Measurements from ENCODE around the gene MYL4.
"Not testable (repeated sequence)": the region's sequence is repeated elsewhere in the genome, so short reads cannot be mapped to it uniquely, and the experiment has no call there.

The MYL4 gene

DNA sequence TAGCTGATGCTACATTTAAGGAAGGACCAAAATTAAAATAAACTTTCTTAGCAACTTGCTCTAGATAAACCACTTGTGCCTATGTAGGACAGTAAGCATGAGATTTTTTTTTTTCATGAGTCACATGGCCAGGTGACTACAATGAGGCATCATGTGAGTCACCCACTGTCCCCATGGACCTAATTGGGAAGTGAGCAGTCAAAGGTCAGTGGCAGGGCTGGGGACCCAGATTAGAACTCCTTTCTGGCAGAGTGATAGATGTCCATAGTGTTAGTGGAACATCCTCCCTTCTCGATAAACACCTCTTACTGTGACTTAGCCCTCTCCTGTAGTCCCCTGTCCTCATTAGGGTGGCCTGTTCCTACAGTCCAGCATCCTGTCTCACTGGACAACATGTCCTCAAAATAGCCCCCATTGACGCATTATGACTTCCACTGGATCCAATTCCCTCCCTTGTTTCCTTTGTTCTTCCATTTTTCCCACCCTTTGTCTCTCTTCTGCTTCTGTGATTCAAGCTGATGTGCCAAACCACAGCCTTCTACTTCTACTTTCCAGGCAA lies 56.9 kb downstream of the MYL4 start:
- peaks cover 11% of the 10 kb centered on the region for H3K4me1 ChIP-seq (ENCODE audit: insufficient read depth, low read length)
- H3K9me3 ChIP-seq (ENCODE audit: low read length) = peaks cover 5% of the 10 kb centered on the region
- H3K4me3 ChIP-seq (ENCODE audit: low read length) = no peak overlapping the region
- H3K27me3 ChIP-seq (ENCODE audit: insufficient read depth, low read length) = no peaks in the 10 kb centered on the region
- no peak overlapping the region for H2AFZ ChIP-seq (ENCODE audit: low read depth, low read length)
- no peaks in the 10 kb centered on the region for H3K36me3 ChIP-seq (ENCODE audit: insufficient read depth, low read length)

DNA sequence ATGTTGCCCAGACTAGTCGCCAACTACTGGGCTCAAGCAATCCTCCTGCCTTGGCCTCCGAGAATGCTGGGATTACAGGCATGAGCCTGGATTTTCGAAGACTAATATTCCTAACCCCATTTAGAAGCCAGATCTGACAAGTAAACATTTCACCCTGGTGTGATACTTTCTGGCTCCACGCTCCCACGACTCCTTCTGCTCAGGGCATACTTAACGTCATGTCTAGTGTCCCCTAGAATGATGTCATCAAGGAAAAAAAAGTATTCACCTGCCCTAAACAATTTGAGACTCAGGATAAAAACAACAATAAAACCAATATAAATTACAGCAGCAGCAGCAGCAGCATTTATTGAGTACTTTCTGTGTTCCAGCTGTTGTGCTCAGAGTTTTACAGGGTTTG lies 57.6 kb downstream of the MYL4 start:
- Histone ChIP-seq H3K9me3 (ENCODE audit: low read length) (peaks cover 5% of the 10 kb centered on the region), H2AFZ (ENCODE audit: low read depth, low read length) (no peak overlapping the region), H3K36me3 (ENCODE audit: insufficient read depth, low read length) (no peaks in the 10 kb centered on the region), H3K27me3 (ENCODE audit: insufficient read depth, low read length) (no peaks in the 10 kb centered on the region), H3K4me1 (ENCODE audit: insufficient read depth, low read length) (peaks cover 11% of the 10 kb centered on the region), H3K4me3 (ENCODE audit: low read length) (no peak overlapping the region)

DNA sequence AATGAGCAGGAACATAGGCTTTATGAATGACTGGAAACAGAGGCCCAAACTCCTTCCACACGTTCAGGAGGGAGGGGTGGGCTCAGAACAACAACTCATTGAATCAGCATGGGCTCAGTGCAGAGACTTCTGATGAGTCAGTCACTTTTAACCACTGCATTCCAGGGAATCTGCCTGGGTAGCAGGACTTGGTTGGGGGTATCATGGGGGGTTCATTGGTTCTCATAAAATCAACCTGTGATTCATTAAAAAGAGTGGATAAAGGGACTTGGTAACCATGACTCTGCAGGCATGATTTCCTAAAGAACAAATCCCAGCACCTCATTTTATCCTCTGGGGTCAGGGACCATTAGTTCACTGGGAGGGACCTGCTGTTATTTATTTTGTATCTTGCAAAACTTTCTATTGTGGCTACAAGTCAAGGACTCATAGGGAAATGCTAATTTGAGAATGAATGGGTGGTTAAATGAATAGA lies 58.2 kb downstream of the MYL4 start:
- H3K27me3 ChIP-seq (ENCODE audit: insufficient read depth, low read length) = no peaks in the 10 kb centered on the region
- peaks cover 5% of the 10 kb centered on the region for H3K9me3 ChIP-seq (ENCODE audit: low read length)
- H3K36me3 ChIP-seq (ENCODE audit: insufficient read depth, low read length) = no peaks in the 10 kb centered on the region
- H2AFZ ChIP-seq (ENCODE audit: low read depth, low read length) = no peak overlapping the region
- no peak overlapping the region for H3K4me3 ChIP-seq (ENCODE audit: low read length)
- peaks cover 11% of the 10 kb centered on the region for H3K4me1 ChIP-seq (ENCODE audit: insufficient read depth, low read length)

DNA sequence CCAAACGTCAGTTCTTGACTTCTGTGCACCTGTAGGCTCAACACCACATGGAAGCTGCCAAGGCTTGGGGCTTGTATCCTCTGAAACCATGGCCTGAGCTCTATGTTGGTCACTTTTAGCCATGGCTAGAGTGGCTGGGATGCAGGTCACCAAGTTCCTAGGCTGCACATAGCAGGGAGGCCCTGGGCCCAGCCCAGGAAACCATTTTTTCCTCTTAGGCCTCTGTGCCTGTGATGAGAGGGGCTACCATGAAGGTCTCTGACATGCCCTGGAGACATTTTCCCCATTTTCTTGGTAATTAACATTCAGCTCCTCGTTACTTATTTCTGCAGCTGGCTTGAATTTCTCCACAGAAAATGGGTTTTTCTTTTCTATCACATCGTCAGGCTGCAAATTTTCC lies 59.8 kb downstream of the MYL4 start:
- not testable (repeated sequence) for H3K36me3 ChIP-seq (ENCODE audit: insufficient read depth, low read length); H3K9me3 ChIP-seq (ENCODE audit: low read length); H3K27me3 ChIP-seq (ENCODE audit: insufficient read depth, low read length); H3K4me3 ChIP-seq (ENCODE audit: low read length); H2AFZ ChIP-seq (ENCODE audit: low read depth, low read length)
- peaks cover 11% of the 10 kb centered on the region for H3K4me1 ChIP-seq (ENCODE audit: insufficient read depth, low read length)

DNA sequence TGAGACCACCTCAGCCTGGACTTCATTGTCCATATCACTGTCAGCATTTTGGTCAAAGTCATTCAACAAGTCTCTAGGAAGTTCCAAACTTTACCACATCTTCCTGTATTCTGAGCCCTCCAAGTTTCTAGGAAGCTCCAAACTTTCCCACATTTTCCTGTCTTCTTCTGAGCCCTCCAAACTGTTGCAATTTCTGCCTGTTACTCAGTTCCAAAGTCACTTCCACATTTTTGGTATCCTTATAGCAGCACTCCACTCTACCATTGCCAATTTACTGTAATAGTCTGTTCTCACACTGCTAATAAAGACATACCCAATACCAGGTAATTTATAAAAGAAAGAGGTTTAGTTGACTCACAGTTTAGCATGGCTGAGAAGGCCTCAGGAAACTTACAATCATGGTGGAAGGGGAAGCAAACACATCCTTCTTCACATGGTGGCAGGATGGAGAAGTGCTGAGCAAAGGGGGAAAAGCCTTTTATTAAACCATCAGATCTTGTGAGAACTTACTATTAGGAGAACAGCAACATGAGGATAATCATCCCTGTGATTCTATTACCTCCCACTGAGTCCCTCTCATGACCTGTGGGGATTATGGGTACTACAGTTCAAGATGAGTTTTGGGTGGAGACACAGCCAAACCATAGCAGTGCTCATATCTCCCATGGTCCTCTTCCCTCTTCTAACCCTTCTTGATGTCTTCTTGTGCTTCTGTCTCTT lies 60.6 kb downstream of the MYL4 start:
- not testable (repeated sequence) for H3K4me3 ChIP-seq (ENCODE audit: low read length); H3K9me3 ChIP-seq (ENCODE audit: low read length); H3K36me3 ChIP-seq (ENCODE audit: insufficient read depth, low read length); H3K27me3 ChIP-seq (ENCODE audit: insufficient read depth, low read length); H2AFZ ChIP-seq (ENCODE audit: low read depth, low read length)
- peaks cover 11% of the 10 kb centered on the region for H3K4me1 ChIP-seq (ENCODE audit: insufficient read depth, low read length)

DNA sequence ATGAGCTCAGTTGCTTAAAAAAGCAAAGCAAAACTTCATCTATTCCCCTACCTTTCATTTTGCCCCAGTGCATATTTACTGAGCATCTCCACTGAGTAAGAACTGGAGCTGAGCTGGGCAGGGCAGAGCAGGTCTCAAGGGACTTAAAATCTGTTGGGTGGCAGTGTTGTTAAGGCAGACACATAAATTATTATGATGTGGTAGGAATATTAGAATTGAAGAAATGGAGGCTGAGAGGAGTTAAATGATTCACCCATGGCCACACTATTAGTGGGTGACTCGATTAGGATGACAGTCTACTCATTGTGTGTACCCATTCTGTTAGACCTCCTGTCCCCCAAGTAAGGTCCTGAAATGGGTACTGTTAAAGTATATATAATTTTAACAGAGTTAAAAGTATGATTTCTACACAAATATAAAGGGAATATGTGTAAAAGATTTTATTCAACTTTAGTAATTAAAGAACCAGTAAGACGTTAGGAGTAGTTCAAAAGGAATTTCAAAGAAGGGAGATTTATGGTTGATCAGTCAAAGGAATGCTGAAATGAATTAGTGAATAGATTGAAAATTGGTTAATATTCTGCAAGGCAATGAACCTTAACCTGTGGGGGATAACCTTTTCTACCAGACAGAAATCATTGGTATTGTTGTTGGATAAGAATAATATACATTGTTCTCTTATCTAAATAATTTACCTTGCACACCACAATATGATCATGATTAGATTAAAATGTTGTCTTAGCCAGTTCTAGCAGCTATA lies 62.0 kb downstream of the MYL4 start:
- peaks cover under 1% of the 10 kb centered on the region for H3K27me3 ChIP-seq (ENCODE audit: insufficient read depth, low read length)
- no peak overlapping the region for H3K4me3 ChIP-seq (ENCODE audit: low read length)
- peaks cover 23% of the 10 kb centered on the region for H3K4me1 ChIP-seq (ENCODE audit: insufficient read depth, low read length)
- H3K9me3 ChIP-seq (ENCODE audit: low read length) = peaks cover 5% of the 10 kb centered on the region
- H2AFZ ChIP-seq (ENCODE audit: low read depth, low read length) = no peak overlapping the region
- H3K36me3 ChIP-seq (ENCODE audit: insufficient read depth, low read length) = no peaks in the 10 kb centered on the region

DNA sequence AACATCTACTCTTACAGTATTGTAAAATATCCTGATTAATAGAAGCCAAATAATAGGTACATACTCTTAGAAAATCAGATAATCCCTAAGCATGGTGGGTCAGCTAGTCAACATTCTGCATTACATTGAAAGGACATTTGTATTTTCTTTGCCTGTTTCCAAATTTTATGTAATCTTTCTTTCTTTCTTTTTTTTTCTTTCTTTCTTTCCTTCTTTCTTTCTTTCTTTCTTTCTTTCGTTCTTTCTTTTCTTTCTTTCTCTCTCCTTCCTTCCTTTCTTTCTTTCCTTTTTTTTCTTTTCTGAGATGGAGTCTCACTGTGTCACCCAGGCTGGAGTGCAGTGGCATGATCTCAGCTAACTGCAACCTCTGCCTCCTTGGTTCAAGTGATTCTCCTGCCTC lies 63.3 kb downstream of the MYL4 start:
- Histone ChIP-seq H3K4me1 (ENCODE audit: insufficient read depth, low read length) (peaks cover 20% of the 10 kb centered on the region), H3K36me3 (ENCODE audit: insufficient read depth, low read length) (no peaks in the 10 kb centered on the region), H3K27me3 (ENCODE audit: insufficient read depth, low read length) (peaks cover 2% of the 10 kb centered on the region), H3K4me3 (ENCODE audit: low read length) (no peak overlapping the region), H2AFZ (ENCODE audit: low read depth, low read length) (no peak overlapping the region), H3K9me3 (ENCODE audit: low read length) (peaks cover 5% of the 10 kb centered on the region)

DNA sequence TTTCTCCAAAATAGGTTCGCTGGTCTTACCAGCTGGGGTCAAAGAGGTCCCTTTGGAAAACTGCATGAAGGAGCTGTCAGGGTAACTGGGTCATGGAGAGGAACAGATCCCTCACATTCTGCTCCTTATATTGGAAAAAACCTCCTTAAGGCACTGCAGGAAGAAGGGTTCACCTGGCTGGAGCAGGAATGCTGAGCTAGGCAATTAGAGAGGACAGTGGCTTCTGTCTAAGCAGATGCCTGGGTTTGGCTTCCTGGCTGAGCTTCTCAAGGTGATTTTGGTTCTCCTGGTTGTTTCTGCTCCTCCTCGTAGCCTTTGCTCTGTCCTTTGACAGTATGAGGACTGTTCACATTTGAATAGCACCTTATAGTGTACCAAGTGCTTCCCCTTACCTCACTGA lies 64.1 kb downstream of the MYL4 start:
- Histone ChIP-seq H2AFZ (ENCODE audit: low read depth, low read length) (no peak overlapping the region), H3K36me3 (ENCODE audit: insufficient read depth, low read length) (no peaks in the 10 kb centered on the region), H3K4me3 (ENCODE audit: low read length) (no peak overlapping the region), H3K4me1 (ENCODE audit: insufficient read depth, low read length) (peaks cover 19% of the 10 kb centered on the region), H3K27me3 (ENCODE audit: insufficient read depth, low read length) (peaks cover 2% of the 10 kb centered on the region), H3K9me3 (ENCODE audit: low read length) (peaks cover 5% of the 10 kb centered on the region)
